ENCODE measurements around the gene RBBP8NL. TPM values are rescaled to one million over a fixed set of nuclear protein-coding genes. Genes with fewer than 3 reads are reported as not detected.

RBBP8NL gene
- total RNA-seq, 1 experiment from 2014 or later: not detected

- Histone ChIP-seq H3K4me1 (ENCODE audit: insufficient read depth, low read length, poor library complexity, severe bottlenecking) (peaks cover 4% of the 10 kb centered on the region), H3K4me3 (ENCODE audit: low read depth, low read length, poor library complexity, severe bottlenecking) (no peak overlapping the region), H3K27ac (ENCODE audit: low read depth, low read length, poor library complexity, severe bottlenecking) (no peak overlapping the region), H3K36me3 (ENCODE audit: insufficient read depth, low read length, poor library complexity, severe bottlenecking) (no peaks in the 10 kb centered on the region), H3K27me3 (replicated peaks; ENCODE audit: insufficient read depth, low read depth, low read length, poor library complexity) (no peaks in the 10 kb centered on the region), H3K9me3 (ENCODE audit: low read depth, low read length, poor library complexity, severe bottlenecking) (no peaks in the 10 kb centered on the region)
- ChIA-PET CTCF (no interaction called here), POLR2A (ENCODE audit: low non-redundant PET) (no interaction called here)
- intact Hi-C loops (cut with micrococcal nuclease; ENCODE audit: unreplicated experiment): loop anchor here (5.0 kb wide), 1 partner anchor 379 kb away; no protein-coding TSS in a partner anchor
- BruUV-seq (replicated peaks): no TSS peak
- TF ChIP-seq EZH2 (IDR thresholded peaks at IDR 0.05; ENCODE audit: borderline replicate concordance, low read depth, low read length, poor library complexity, severe bottlenecking) (no peak), CTCF (conservative IDR thresholded peaks at IDR 0.05; ENCODE audit: low read depth, low read length) (no peak)
- no peak for DNase-seq (ENCODE audit: low spot score)
Measured at GRCh38 chr20:62413025-62413570, 14.2 kb downstream of the RBBP8NL start.

- H3K4me1 ChIP-seq (ENCODE audit: insufficient read depth, low read length, poor library complexity, severe bottlenecking): peaks cover 4% of the 10 kb centered on the region
- ChIA-PET CTCF (interaction anchor here (0.5 kb wide), 1 partner anchor 379 kb away, joined by 4 read pairs; no protein-coding TSS in a partner anchor), POLR2A (ENCODE audit: low non-redundant PET) (no interaction called here)
- no peak overlapping the region for H3K27ac ChIP-seq (ENCODE audit: low read depth, low read length, poor library complexity, severe bottlenecking)
- H3K36me3 ChIP-seq (ENCODE audit: insufficient read depth, low read length, poor library complexity, severe bottlenecking): no peaks in the 10 kb centered on the region
- no peak for DNase-seq (ENCODE audit: low spot score)
- H3K27me3 ChIP-seq (replicated peaks; ENCODE audit: insufficient read depth, low read depth, low read length, poor library complexity): no peaks in the 10 kb centered on the region
- H3K4me3 ChIP-seq (ENCODE audit: low read depth, low read length, poor library complexity, severe bottlenecking): no peak overlapping the region
- BruUV-seq (replicated peaks): no TSS peak
- intact Hi-C loops (cut with micrococcal nuclease; ENCODE audit: unreplicated experiment): loop anchor here (5.0 kb wide), 1 partner anchor 380 kb away; no protein-coding TSS in a partner anchor
- H3K9me3 ChIP-seq (ENCODE audit: low read depth, low read length, poor library complexity, severe bottlenecking): no peaks in the 10 kb centered on the region
- no peak for TF ChIP-seq EZH2 (IDR thresholded peaks at IDR 0.05; ENCODE audit: borderline replicate concordance, low read depth, low read length, poor library complexity, severe bottlenecking)
- no peak for TF ChIP-seq CTCF (conservative IDR thresholded peaks at IDR 0.05; ENCODE audit: low read depth, low read length)
Measured at GRCh38 chr20:62412194-62413024, 14.9 kb downstream of the RBBP8NL start.

DNA sequence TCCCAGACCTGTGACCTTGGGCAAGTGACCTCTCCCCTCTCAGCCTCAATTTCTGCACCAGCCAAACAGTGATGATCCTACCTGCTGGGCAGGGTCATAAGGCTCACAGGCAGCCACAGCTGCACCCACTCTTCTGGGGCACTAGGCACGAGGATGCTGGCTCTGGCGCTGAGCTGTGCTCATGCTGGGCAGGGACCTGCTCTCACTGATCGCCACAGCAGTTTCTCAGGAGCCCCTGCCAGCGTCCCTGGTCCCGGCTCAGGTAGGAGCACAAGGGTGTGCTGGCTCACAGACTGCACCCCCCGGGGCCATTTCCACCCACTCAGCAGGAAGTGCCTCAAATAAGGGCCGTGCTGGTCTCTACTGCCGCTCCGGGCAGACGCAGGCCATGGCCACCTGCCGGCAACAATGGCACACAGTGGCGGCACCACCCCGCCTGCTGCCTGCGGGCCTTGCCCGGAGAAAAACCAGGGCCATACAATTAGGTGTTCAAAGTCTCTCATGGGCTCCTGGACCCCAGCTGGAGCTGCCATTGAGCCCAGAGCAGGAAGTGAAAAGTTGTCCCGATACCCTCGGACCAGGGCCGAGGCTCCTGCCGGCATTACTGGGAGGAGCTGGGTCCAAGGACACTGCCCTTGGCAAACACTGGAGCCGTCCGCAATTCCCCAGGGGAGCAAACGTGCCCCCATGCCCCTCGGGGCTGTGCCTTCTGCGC is 15.7 kb downstream of the RBBP8NL start:
- no peak overlapping the region for H3K4me3 ChIP-seq (ENCODE audit: low read depth, low read length, poor library complexity, severe bottlenecking)
- DNase-seq (ENCODE audit: low spot score): no peak
- no peaks in the 10 kb centered on the region for H3K36me3 ChIP-seq (ENCODE audit: insufficient read depth, low read length, poor library complexity, severe bottlenecking)
- BruUV-seq (replicated peaks): no TSS peak
- no peaks in the 10 kb centered on the region for H3K27me3 ChIP-seq (replicated peaks; ENCODE audit: insufficient read depth, low read depth, low read length, poor library complexity)
- TF ChIP-seq CTCF (conservative IDR thresholded peaks at IDR 0.05; ENCODE audit: low read depth, low read length) (no peak), EZH2 (IDR thresholded peaks at IDR 0.05; ENCODE audit: borderline replicate concordance, low read depth, low read length, poor library complexity, severe bottlenecking) (no peak)
- H3K4me1 ChIP-seq (ENCODE audit: insufficient read depth, low read length, poor library complexity, severe bottlenecking): peaks cover 4% of the 10 kb centered on the region
- H3K27ac ChIP-seq (ENCODE audit: low read depth, low read length, poor library complexity, severe bottlenecking): no peak overlapping the region
- ChIA-PET CTCF (interaction anchor here (0.5 to 0.6 kb wide), 3 partner anchors 80 to 380 kb away, joined by 3 to 4 read pairs (median 3); no protein-coding TSS in a partner anchor), POLR2A (ENCODE audit: low non-redundant PET) (no interaction called here)
- H3K9me3 ChIP-seq (ENCODE audit: low read depth, low read length, poor library complexity, severe bottlenecking): no peaks in the 10 kb centered on the region
- intact Hi-C loops (cut with micrococcal nuclease; ENCODE audit: unreplicated experiment): loop anchor here (2.0 to 5.0 kb wide), 2 partner anchors 205 to 381 kb away; no protein-coding TSS in a partner anchor
